Transverse colon (tissue), 3 donors: Measurements from ENCODE around the gene PPIL1.

Experiments used
- EP300 ChIP-seq: sonication (generic); formaldehyde crosslinking; IDR thresholded peaks from one replicate; pipeline ENCODE4 v1.6.1; 2017; ENCODE audit warnings: antibody characterized with exemption, low read depth
- TF ChIP-seq, protein P1 (sequence below), 5 experiments: fragments of 200-600 bp in 3 of 5; fragments of 450-650 bp in 2 of 5; sonication (generic) in 3 of 5; IDR thresholded peaks; 1 replicate in 2 of 5; 2 replicates in 3 of 5; pipeline ENCODE4 v1.5.1; 2016 to 2017; ENCODE audit warnings: antibody characterized with exemption in 5 of 5, inconsistent platforms in 3 of 5, mild to moderate bottlenecking in 2 of 5, moderate library complexity in 1 of 5

DNA sequence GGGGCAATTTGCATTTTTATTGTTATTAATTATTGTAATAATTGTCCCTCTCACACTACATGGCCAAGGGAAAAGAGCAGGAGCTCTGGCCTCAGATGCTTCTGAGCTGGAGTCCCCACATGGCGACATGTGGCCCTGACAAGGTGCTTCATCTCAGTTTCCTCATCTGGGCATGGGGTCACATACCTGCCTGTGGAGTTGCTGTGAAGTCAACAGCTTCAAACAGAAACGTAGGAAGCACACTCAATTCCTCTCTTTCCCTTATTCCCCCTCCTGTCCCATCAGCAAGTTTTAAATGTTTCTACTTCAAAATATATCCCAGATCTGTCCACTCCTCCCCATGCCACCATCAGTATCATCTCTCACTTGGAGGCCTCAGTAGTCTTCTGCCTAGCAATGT lies 44.0 kb downstream of the PPIL1 start:
- TF ChIP-seq, protein P1, sequence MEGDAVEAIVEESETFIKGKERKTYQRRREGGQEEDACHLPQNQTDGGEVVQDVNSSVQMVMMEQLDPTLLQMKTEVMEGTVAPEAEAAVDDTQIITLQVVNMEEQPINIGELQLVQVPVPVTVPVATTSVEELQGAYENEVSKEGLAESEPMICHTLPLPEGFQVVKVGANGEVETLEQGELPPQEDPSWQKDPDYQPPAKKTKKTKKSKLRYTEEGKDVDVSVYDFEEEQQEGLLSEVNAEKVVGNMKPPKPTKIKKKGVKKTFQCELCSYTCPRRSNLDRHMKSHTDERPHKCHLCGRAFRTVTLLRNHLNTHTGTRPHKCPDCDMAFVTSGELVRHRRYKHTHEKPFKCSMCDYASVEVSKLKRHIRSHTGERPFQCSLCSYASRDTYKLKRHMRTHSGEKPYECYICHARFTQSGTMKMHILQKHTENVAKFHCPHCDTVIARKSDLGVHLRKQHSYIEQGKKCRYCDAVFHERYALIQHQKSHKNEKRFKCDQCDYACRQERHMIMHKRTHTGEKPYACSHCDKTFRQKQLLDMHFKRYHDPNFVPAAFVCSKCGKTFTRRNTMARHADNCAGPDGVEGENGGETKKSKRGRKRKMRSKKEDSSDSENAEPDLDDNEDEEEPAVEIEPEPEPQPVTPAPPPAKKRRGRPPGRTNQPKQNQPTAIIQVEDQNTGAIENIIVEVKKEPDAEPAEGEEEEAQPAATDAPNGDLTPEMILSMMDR (IDR thresholded peaks at IDR 0.05), result no peak
- TF ChIP-seq EP300, result no peak
